ENCODE data around the gene LNX1.

- TF ChIP-seq MAX (IDR thresholded peaks at IDR 0.05) (no peak), CEBPB (IDR thresholded peaks at IDR 0.05) (no peak), CBX2 (IDR thresholded peaks at IDR 0.05; ENCODE audit: borderline replicate concordance, low read depth) (no peak)
Observed at GRCh38 chr4:53512608-53513007, 78.7 kb downstream of the LNX1 start.
